Astrocyte (in vitro differentiated cells and primary cell): ENCODE results near the gene ESPNL. TPM values are rescaled to one million over a fixed set of nuclear protein-coding genes. Genes with fewer than 3 reads are reported as not detected.

Experiments
- DNase-seq: peaks from one replicate; pipeline ENCODE4 v3.0.0-alpha.2; 2010; ENCODE audit warnings: low read depth
- FAIRE-seq: peaks from 2 replicates; lab custom pipeline; 2011; peaks lifted over from hg19 to GRCh38; lab: Jason Lieb, UNC
- H2AFZ ChIP-seq: 2 replicates; pipeline ENCODE4 v1.6.0; 2012; ENCODE audit warnings: low read depth, low read length, inconsistent platforms
- H3K27ac ChIP-seq: 2 replicates; pipeline ENCODE4 v1.5.1; 2011; ENCODE audit warnings: low read depth, low read length, inconsistent platforms
- H3K27me3 ChIP-seq: 2 replicates; pipeline ENCODE4 v1.6.0; 2011; ENCODE audit warnings: low read length, inconsistent platforms; ENCODE audit not compliant: insufficient read depth
- H3K36me3 ChIP-seq: 2 replicates; pipeline ENCODE4 v1.5.1; 2011; ENCODE audit warnings: low read length, inconsistent platforms; ENCODE audit not compliant: insufficient read depth
- H3K4me1 ChIP-seq: 2 replicates; pipeline ENCODE4 v1.5.1; 2011; ENCODE audit warnings: low read length, inconsistent platforms; ENCODE audit not compliant: insufficient read depth
- H3K4me2 ChIP-seq: 2 replicates; pipeline ENCODE4 v1.6.0; 2012; ENCODE audit warnings: low read length, inconsistent platforms
- H3K4me3 ChIP-seq: 2 replicates; pipeline ENCODE4 v1.5.1; 2011; ENCODE audit warnings: low read depth, mild to moderate bottlenecking, low read length, inconsistent platforms; ENCODE audit not compliant: insufficient read depth
- H3K79me2 ChIP-seq: 2 replicates; pipeline ENCODE4 v1.6.0; 2012; ENCODE audit warnings: mild to moderate bottlenecking, low read length, inconsistent platforms; ENCODE audit not compliant: insufficient read depth
- H3K9ac ChIP-seq: 2 replicates; pipeline ENCODE4 v1.6.0; 2012; ENCODE audit warnings: mild to moderate bottlenecking, low read length, inconsistent platforms
- H3K9me3 ChIP-seq: 2 replicates; pipeline ENCODE4 v1.5.1; 2012; ENCODE audit warnings: low read depth, mild to moderate bottlenecking, low read length, inconsistent platforms; ENCODE audit not compliant: insufficient read depth
- H4K20me1 ChIP-seq: 2 replicates; pipeline ENCODE4 v1.6.0; 2012; ENCODE audit warnings: low read length, inconsistent platforms; ENCODE audit not compliant: insufficient read depth
- H3K27ac Mint-ChIP-seq: one replicate; pipeline ENCODE4 v1.8.0; 2021; ENCODE audit warnings: mild to moderate bottlenecking, mixed read lengths; ENCODE audit not compliant: unreplicated experiment
- H3K27me3 Mint-ChIP-seq: one replicate; pipeline ENCODE4 v1.8.0; 2021; ENCODE audit warnings: low read depth, mixed read lengths; ENCODE audit not compliant: unreplicated experiment
- H3K36me3 Mint-ChIP-seq: one replicate; pipeline ENCODE4 v1.8.0; 2021; ENCODE audit warnings: low read depth, mixed read lengths; ENCODE audit not compliant: unreplicated experiment
- H3K4me1 Mint-ChIP-seq: one replicate; pipeline ENCODE4 v1.8.0; 2021; ENCODE audit warnings: low read depth, mixed read lengths; ENCODE audit not compliant: unreplicated experiment
- H3K4me3 Mint-ChIP-seq: one replicate; pipeline ENCODE4 v1.8.0; 2021; ENCODE audit warnings: mild to moderate bottlenecking, moderate library complexity, mixed read lengths; ENCODE audit not compliant: unreplicated experiment
- H3K9me3 Mint-ChIP-seq: one replicate; pipeline ENCODE4 v1.8.0; 2021; ENCODE audit warnings: mild to moderate bottlenecking, mixed read lengths; ENCODE audit not compliant: unreplicated experiment
- EZH2 ChIP-seq: IDR thresholded peaks from 2 replicates; pipeline ENCODE4 v1.6.1; 2012; ENCODE audit warnings: mild to moderate bottlenecking, low read length, inconsistent platforms; ENCODE audit not compliant: insufficient read depth
- total RNA-seq: library from RNA; stranded (reverse); gene quantifications from 2 replicates; pipeline ENCODE4 v1.2.1, GENCODE V29; 2021
- TF ChIP-seq, protein P1 (sequence below): IDR thresholded peaks from 2 replicates; pipeline ENCODE4 v1.5.1; 2011; ENCODE audit warnings: low read depth, mild to moderate bottlenecking, inconsistent platforms, low read length, moderate library complexity; ENCODE audit not compliant: insufficient read depth

ESPNL gene
- total RNA-seq, 1 donor from 2014 or later, result not detected

DNA sequence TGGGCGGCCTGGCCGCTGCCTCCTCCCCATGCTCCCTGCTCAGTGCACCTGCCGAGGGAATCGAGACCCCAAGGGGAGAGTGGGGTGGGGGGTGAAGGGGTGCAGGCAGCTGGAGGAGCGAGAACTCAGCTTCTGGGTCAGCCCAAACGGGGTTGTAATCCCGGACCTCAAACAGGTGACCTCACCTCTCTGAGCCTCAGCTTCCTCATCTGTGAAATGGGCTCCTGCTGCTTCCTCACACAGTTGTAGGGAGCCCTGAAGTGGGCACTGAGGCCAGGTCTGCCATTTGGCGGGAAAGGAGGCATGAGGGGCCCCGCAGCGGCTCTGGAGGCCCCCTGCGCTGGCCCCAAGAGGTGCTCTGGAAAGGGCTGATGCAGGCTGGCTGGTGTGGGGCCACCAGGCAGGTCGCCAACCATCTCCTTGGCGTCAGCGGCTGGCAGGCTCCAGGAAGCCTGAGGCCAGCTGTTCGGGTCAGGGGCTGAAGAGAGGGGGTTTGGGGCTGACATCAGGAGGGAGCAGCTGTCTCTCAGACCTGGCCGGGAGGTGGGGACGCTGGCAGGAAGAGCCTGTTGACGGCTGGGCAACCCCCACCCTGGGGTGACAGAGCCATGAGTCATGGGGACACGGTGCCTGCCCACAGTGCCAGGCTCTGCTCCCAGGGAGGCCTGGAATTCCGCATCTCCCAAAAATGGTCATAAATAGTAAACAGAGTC, 43.3 kb downstream of the ESPNL start:
- H3K9ac ChIP-seq, result no peak overlapping the region
- H3K9me3 ChIP-seq, result no peaks in the 10 kb centered on the region
- H3K36me3 ChIP-seq, result no peaks in the 10 kb centered on the region
- no peak overlapping the region for H3K27ac Mint-ChIP-seq
- TF ChIP-seq, protein P1, sequence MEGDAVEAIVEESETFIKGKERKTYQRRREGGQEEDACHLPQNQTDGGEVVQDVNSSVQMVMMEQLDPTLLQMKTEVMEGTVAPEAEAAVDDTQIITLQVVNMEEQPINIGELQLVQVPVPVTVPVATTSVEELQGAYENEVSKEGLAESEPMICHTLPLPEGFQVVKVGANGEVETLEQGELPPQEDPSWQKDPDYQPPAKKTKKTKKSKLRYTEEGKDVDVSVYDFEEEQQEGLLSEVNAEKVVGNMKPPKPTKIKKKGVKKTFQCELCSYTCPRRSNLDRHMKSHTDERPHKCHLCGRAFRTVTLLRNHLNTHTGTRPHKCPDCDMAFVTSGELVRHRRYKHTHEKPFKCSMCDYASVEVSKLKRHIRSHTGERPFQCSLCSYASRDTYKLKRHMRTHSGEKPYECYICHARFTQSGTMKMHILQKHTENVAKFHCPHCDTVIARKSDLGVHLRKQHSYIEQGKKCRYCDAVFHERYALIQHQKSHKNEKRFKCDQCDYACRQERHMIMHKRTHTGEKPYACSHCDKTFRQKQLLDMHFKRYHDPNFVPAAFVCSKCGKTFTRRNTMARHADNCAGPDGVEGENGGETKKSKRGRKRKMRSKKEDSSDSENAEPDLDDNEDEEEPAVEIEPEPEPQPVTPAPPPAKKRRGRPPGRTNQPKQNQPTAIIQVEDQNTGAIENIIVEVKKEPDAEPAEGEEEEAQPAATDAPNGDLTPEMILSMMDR, result no peak
- no peak for TF ChIP-seq EZH2
- H3K36me3 Mint-ChIP-seq, result peaks cover 2% of the 10 kb centered on the region
- H3K4me3 ChIP-seq, result no peak overlapping the region
- DNase-seq (no peak), FAIRE-seq (peak; percentile 58)
- H3K4me2 ChIP-seq, result peak overlapping the region; percentile 19
- peaks cover 14% of the 10 kb centered on the region for H3K4me1 Mint-ChIP-seq
- H3K9me3 Mint-ChIP-seq, result no peaks in the 10 kb centered on the region
- peak overlapping the region; percentile 54 for H3K4me3 Mint-ChIP-seq
- H3K4me1 ChIP-seq, result peaks cover 5% of the 10 kb centered on the region
- no peaks in the 10 kb centered on the region for H4K20me1 ChIP-seq
- no peaks in the 10 kb centered on the region for H3K79me2 ChIP-seq
- peaks cover 2% of the 10 kb centered on the region for H3K27me3 Mint-ChIP-seq
- no peak overlapping the region for H2AFZ ChIP-seq
- H3K27ac ChIP-seq, result no peak overlapping the region
- H3K27me3 ChIP-seq, result no peaks in the 10 kb centered on the region

DNA sequence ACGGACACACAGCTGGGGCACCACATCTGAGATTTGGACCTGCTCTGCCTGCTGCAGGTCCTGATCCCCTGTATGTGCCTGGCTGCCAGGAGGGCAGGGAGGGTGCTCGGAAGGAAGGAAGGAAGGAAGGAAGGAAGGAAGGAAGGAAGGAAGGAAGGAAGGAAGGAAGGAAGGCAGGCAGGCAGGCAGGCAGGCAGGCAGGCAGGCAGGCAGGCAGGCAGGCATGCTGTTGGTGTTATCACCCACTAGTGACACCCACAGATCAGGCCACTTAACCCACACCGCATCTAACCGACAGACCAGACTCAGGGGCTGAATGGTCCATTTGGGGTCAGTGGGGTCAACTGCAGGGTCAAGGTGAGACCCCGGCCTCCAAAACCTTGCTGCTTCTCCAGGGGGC, 44.1 kb downstream of the ESPNL start:
- DNase-seq, result no peak
- no peak for FAIRE-seq

More for the DNA sequence above, 44.1 kb downstream of the ESPNL start:
- H3K36me3 Mint-ChIP-seq, result peaks cover 2% of the 10 kb centered on the region
- H2AFZ ChIP-seq, result no peak overlapping the region
- peaks cover 14% of the 10 kb centered on the region for H3K4me1 Mint-ChIP-seq
- no peak for TF ChIP-seq EZH2
- TF ChIP-seq, protein P1, result no peak
- H3K4me3 Mint-ChIP-seq, result no peak overlapping the region
- peaks cover 2% of the 10 kb centered on the region for H3K27me3 Mint-ChIP-seq
- H3K27ac ChIP-seq, result no peak overlapping the region
- no peaks in the 10 kb centered on the region for H3K79me2 ChIP-seq
- H3K36me3 ChIP-seq, result no peaks in the 10 kb centered on the region
- H3K4me3 ChIP-seq, result no peak overlapping the region
- H3K9me3 Mint-ChIP-seq, result no peaks in the 10 kb centered on the region
- no peak overlapping the region for H3K9ac ChIP-seq
- H3K27me3 ChIP-seq, result no peaks in the 10 kb centered on the region
- H3K9me3 ChIP-seq, result no peaks in the 10 kb centered on the region
- H3K4me1 ChIP-seq, result peaks cover 5% of the 10 kb centered on the region
- H3K27ac Mint-ChIP-seq, result no peak overlapping the region
- no peak overlapping the region for H3K4me2 ChIP-seq
- H4K20me1 ChIP-seq, result no peaks in the 10 kb centered on the region
